ENCODE results near the gene PTGS2. TPM values are rescaled to one million over a fixed set of nuclear protein-coding genes. Genes with fewer than 3 reads are reported as not detected.

The PTGS2 gene
- polyA plus RNA-seq, 1 of the 3 experiments (the other 2 are of a cell fraction), result 6.3 TPM

GRCh38 chr1:186658999-186659398, 21.2 kb downstream of the PTGS2 start:
- ChIA-PET CTCF (no interaction called here), POLR2A (no interaction called here)
- H2AFZ ChIP-seq (ENCODE audit: low read depth), result no peak overlapping the region
- H3K4me1 ChIP-seq (ENCODE audit: control insufficient read depth in 1 of 2, insufficient read depth in 2 of 2, low read depth in 1 of 2, low read length in 1 of 2), result no peaks in the 10 kb centered on the region
- H3K9me3 ChIP-seq, result no peaks in the 10 kb centered on the region
- no peak for DNase-seq
- no peak overlapping the region for H3K9ac ChIP-seq
- no peaks in the 10 kb centered on the region for H3K79me2 ChIP-seq (ENCODE audit: insufficient read depth)
- no peaks in the 10 kb centered on the region for H4K20me1 ChIP-seq (ENCODE audit: insufficient read depth)
- no peaks in the 10 kb centered on the region for H3K27me3 ChIP-seq (ENCODE audit: insufficient read depth)
- no peaks in the 10 kb centered on the region for H3K36me3 ChIP-seq (replicated peaks in 1 of 2; ENCODE audit: control insufficient read depth in 1 of 2, insufficient read depth in 2 of 2, low read length in 1 of 2)
- no peak overlapping the region for H3K27ac ChIP-seq (ENCODE audit: low read depth in 2 of 2, low read length in 1 of 2)
- no peak overlapping the region for H3K4me3 ChIP-seq (ENCODE audit: low read depth in 2 of 2, low read length in 1 of 2)
- H3K4me2 ChIP-seq, result no peak overlapping the region
- H3F3A ChIP-seq (replicated peaks; ENCODE audit: insufficient read depth), result no peaks in the 10 kb centered on the region
- TF ChIP-seq SMC3 (IDR thresholded peaks at IDR 0.05; ENCODE audit: low read depth, low read length) (no peak), FOSL2 (IDR thresholded peaks at IDR 0.05; ENCODE audit: borderline replicate concordance, low read depth) (no peak), MXI1 (IDR thresholded peaks at IDR 0.05; ENCODE audit: low read depth, low read length) (no peak), REST (IDR thresholded peaks at IDR 0.05; ENCODE audit: low read depth, low read length) (no peak), CTCF (IDR thresholded peaks at IDR 0.05) (no peak), EZH2phosphoT487 (IDR thresholded peaks at IDR 0.05; ENCODE audit: borderline replicate concordance, low read depth) (no peak), GATA2 (CRISPR knock-in tag; IDR thresholded peaks at IDR 0.05) (no peak), USF1 (IDR thresholded peaks at IDR 0.05; ENCODE audit: borderline replicate concordance, low read depth) (no peak), MAX (IDR thresholded peaks at IDR 0.05; ENCODE audit: low read depth) (no peak), ELF1 (IDR thresholded peaks at IDR 0.05) (no peak), GABPA (IDR thresholded peaks at IDR 0.05; ENCODE audit: low read depth) (no peak), FOXM1 (IDR thresholded peaks at IDR 0.05; ENCODE audit: low read depth) (no peak), TEAD4 (IDR thresholded peaks at IDR 0.05; ENCODE audit: borderline replicate concordance, insufficient read depth) (no peak), IRF3 (IDR thresholded peaks at IDR 0.05; ENCODE audit: low read depth, low read length) (no peak), FOXJ3 (CRISPR knock-in tag; IDR thresholded peaks at IDR 0.05) (no peak)
- H3K9me2 ChIP-seq, result no peaks in the 10 kb centered on the region

All from SK-N-SH (cell line).